ENCODE results near the gene FARS2.

Gene FARS2

DNA sequence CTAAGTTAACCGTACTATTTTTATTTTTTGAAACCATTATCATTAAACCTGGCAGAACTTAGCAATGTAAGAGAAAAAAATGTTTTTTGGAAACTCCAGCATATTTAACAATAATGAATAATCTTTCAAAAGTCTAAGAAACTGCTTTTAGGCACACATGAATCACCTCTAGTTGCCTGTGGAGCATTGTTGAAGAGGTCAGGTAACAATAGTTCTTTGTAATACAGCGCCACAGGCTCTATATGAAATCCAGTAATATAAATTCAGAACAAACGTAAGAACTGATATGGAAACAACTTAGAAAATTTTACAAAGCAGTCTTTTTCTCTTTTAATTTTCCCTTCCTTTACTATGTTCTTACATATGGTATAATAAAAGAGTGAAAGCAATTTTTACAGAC lies 10.9 kb upstream of the FARS2 start:
- DNase-seq, result no peak

DNA sequence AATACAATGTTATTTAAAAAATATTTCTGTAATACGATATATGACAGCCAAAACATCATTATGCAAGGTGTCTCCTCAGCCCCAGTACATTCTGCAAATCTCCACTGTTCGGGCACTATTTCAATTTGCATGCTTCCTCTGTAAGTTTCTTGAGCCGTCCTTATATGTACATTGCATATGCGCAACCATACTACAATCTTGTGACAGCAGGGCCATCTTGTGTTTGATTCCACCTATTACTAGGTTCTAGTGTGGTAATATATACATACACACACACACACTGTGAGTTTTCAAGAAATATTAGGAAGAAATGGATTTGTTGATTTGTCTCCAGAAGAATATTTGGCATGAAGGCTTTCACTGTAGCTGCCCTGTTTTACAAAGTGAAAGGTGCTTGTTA lies 10.4 kb upstream of the FARS2 start:
- DNase-seq, result no peak

DNA sequence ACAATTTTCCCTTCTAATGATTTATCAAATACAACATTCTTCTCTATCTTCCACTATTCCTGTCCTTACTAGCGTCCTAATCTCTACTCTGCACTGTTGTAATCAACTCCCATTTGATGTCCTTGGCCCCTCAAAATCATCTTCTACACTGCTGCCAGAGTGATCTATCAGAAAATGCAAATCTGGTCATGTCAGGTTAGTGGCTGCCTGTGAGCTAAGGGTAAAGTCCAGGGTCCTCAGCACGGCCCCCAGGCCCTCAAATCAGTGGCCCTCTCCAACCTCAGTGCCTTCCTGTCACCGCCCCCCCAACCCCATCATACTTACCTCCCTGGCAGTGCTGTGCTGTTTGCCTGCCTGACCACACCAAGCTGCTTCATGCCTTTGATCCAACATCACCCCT lies 4.4 kb upstream of the FARS2 start:
- no peak for DNase-seq

DNA sequence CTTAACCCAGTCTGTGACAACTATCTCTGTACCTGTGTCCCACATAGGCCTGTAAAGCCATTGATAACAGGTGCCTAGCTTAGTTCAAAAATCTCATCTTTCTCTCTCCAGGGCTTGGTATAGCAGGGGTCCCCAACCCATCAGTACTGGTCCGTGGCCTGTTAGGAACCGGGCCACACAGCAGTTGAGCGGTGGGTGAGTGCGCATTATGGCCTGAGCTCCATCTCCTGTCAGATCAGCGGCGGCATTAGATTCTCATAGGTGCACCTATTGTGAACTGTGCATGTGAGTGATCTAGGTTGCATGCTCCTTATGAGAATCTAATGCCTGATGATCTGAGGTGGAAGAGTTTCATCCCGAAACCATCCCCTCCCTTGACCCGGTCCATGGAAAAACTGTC lies 3.9 kb upstream of the FARS2 start:
- no peak for DNase-seq

DNA sequence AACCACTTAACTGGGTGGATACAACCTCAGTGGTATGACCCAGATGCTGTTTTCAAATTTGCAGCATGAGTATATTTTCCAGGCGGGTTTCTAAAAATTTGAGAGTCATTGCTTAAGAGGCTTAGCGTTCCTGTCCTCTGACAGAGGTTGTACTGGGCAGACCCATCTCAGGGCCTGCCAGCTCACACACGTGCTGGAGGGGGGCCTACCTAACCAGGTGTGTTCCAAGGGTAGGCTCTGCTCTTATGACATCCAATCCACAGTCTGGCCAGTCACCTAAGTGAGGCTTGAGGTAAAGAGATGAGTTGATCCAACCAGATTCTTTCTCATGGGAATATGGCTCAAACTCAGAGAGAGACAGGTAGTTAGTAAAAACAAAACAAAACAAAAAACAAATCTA lies 1.9 kb upstream of the FARS2 start:
- DNase-seq, result no peak

DNA sequence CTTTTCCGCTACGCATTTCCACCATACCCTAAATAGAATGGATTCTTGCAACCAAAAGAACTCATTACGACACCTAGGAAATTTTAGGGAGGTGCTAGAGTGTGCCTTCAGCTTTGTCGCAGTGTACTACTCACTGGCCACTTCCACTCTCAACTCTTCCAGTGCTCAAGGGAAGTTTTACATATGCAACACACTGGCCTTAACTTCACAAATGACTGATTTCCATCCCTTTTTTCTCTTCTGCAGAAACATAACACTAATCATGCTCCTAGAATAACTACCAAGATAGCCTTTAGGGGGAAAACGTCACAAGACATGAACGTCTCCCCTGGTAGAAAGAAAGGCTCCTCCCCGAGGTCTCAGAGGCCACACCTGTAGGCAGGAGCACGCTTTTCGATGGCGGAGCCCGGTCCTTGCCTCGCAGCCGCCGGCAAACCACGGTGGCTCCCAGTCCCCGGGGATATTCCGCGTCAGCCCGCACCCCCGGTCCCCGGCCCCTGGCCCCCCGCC lies 1.1 kb upstream of the FARS2 start:
- DNase-seq, result peak; percentile 58

DNA sequence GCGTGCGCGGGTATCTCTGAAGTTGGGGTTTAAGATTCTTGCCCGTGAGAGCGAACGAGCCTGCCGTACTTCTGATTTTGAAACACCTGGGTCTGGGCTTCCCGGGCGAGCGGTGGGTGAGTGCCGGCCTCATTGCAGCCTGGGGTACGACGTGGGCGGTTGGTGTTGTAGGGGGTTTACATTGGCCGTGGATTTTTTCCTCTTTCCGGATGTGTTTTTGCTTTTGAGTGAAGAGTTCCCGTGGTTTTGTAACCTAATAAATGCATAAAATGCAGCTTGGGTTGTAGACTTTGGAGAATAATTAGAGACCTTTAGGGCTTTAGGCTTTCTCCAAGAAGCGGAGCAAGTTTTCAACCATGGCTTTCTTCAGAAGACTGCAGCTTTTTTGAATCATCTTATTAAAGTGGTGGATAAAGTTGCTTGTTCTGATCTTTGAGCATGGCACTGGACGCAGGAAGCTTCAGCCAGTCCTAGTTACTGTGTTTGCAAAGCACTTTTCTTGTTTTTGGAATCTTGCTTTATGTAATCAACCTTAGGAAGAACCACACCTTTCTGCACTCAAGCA lies 314 bp downstream of the FARS2 start:
- peak; percentile 6 for DNase-seq

DNA sequence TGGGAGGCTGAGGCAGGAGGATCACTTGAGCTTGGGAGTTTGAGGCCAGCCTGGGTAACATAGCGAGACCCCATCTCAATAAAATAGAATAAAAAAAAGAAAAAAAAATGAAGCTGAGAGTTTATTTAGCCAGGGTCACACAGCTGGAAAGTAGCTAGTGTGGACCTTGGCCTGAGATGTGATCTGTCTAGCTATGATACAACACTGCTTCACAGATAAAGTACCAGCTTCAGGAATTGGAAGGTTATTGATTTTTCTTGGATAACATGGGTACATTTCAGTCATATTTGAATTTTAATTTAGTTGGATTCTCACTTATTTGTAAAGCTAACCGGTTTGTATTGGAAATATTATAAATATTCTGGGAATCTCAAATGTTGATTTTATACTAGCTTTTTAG lies 5.1 kb downstream of the FARS2 start:
- no peak for DNase-seq

DNA sequence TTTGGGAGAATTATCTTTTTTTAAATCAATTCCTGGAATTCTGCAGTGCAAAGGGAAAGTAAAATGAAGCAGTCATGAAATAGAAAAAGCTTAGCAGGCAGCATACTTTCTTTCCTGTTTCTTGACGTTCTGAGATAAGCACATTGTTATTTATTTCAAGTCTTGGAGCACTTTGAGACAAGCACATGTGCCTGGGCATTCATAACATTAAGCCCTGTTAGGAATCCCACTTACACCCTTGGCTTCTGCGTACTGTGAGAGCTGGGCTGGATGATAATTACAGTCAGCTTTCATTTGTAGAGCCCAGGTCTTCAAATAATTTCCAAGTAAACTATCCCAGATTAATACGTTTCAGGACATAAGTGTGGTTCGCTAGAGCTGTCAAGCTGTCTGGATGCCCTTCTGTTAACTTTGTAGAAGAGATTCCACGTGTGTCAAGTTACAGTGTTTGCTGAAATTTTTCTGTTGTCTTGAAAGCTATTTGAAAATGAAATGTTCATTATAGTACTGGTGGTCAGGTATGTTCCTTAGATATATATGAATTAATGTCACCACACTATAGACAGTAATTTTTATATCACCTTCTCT lies 8.9 kb downstream of the FARS2 start:
- no peak for DNase-seq

DNA sequence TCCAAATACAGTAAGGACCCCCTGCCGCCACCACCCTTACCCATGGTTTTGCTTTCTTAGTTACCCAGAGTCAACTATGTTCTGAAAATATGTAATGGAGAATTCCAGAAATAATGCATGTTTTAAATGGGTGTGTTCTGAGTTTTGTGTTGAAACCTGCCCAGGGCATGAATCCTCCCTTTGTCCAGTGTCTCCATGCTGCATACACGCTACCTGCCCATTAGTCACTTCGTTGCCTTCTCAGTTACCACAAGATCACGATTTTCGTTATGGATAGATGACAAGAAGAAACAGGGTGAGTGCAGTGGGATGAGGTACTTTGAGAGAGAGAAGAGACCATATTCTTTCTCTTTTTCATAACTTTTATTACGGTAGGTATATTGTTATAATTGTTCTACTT lies 10.6 kb downstream of the FARS2 start:
- no peak for DNase-seq

DNA sequence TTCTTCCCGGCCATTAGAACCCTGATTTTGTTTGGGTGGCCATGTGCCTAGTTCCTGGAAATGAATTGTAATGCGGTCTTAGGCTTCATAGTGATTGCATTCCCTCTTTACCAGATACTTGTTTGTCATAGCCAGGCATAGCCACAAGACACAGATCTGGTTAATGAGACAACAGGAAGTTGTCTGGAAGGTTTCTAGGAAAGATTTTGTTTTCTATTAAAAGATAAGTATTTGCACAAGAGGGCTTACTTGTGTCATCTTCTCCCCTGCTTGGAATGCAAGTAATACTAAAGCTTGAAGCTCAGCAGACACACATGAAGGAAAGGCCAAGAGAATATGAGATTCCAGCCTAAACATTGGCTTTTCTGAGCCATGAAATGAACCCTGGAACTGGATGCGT lies 12.9 kb downstream of the FARS2 start:
- no peak for DNase-seq

DNA sequence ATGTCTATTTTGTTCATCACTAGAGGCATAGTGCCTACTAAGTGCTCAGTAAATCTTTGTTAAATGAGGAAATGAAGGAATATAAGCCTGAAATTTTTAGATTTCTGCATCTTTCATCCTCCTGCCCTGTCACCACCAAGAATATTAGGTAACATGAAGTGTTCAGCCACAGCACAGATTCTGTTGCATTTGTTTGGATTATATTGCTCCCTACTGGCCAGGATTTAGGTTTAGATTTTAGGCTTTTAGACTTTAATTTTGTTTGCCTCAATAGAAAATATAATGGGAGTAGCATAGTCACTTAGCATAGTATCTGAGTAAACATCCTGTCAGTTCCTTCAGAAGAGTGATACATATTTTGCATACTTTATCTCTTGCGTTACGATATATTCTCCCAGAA lies 14.2 kb downstream of the FARS2 start:
- DNase-seq, result no peak

DNA sequence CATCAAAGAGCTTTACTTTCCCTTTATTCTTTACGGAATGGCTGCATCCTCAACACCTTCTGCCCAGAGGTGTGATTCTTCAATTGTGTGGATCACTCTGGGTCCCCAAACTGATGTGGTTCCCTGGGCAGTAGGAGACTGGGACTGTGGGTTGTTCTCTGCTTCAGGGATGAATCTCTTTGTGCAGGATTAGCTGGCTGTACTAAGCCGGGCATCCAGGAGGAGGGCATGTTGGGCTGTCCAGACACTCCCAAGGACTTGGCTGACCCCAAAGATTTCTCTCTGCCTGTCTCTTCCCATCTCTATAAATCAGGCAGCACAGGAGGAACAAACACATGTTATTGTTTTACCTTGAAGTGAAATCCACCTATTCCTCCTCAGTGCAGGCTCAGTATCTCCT lies 15.3 kb downstream of the FARS2 start:
- no peak for DNase-seq

DNA sequence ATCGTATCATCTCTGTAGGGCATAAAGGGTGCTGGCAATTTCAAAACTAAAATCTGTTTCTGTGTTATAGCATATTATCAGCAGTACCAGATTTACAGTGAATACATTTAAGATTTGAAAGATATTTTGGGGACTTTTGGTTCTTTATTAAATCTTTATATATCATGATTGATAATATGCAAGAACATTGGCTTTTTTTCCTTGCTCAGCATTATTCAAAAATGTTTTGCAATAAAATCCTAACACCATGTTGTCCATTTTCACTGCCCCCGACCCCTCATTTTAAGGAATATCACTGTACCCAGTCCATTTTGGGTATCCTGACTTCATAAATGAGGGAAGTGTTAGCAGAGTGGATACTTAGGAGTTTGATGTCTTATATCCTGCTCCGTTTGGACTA lies 16.3 kb downstream of the FARS2 start:
- no peak for DNase-seq

DNA sequence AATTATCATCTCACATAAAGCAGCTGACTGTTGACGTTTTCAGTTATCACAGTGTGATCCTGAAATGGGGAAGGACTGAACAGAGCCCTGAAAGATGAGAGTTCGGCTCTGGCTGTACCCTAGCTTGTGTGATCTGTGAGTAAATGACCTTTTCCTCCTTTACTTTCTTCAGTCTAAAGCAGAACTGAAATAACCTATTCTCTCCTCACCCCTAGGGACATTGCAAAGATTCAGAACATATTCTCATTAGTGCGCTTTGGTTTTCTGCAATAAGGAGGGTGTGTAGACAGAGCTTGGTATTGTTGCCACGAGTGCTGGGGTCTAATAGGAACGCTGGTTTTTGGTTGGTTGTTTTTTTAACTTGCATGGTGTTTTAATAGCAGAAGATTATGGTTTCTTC lies 16.7 kb downstream of the FARS2 start:
- no peak for DNase-seq

DNA sequence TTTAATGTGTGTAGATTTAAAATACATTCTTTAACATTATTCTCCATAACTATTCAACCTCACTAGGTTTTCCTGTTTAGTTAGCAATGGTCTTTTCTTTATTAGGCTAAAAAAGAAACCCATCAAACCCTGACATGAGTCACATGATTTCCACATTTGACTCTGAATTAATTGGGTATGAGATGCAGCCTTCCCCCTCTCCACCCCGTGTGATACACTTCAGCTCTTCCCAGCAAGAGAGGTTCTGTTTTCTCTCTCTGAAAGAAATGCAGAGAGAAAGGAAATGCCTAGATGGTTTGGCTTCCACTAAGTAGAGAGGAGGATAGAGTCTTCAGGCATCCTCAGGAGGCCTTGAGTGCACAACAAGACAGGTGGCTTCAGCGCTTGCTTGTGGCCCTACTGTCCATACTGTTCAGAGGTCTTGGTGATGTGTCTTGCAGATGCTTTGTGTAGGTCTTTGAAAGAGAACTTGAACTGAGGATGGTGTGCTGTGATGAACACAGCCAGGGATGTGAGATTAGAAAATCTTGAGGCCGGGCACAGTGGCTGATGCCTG lies 17.3 kb downstream of the FARS2 start:
- DNase-seq, result no peak

DNA sequence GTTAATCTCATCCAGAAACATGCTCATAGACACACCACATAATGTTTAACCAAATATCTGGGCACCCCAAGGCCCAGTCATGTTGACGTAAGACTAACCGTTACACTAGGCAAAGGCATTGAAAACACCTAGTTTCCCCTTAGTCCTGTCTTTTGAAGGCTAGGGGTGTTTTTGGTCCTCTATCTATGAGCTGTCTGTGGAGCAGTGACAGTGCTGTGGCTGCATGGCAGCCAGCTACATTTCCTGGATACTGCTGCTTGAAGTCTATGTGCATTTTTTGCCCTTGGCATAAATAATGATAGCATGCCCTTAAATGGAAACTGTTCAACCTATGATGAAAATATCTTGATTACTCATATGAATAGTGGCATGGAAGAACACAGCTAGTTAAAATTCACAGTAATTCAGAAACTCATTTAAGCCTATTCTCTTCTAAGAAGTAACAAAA lies 18.6 kb downstream of the FARS2 start:
- peak; percentile 8 for DNase-seq

DNA sequence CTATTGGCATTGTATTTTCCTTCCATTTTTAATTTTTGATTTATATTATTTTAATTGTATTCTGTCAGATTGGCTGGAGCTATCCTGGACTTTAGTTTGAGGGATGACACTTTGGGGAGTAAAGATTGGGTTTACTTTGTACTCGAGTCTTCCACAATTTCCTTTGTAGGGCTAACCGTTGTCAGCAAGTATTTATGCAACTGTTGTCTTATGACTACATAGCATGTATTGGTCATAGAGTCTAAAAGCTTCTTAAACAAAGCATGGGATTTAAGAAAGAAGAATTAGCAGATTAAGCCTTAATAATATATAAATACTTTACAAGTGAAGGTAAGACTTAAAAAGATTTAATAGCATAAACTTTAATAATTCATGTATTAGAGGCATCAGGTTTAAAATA lies 19.6 kb downstream of the FARS2 start:
- no peak for DNase-seq

DNA sequence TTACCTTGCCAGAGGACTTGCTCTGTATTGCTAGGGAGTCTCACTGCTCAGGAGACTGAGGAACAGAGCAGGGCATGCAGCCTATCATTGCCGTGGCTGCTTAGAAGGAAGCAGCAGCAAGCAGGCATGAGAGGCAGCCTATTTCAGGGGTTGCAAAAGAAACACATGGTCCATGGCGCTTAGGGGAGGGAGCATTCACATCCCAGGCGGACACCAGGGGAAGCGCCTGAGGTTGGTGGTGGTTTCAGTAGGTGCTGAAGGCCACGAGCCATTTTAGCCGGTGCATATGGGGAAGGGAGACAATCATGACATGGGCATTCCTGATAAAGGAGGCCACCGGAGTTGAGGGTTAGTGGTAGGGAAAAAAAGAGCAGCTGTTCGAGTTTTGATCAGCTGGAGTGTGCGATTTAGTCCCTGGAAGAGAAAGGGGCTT lies 20.9 kb downstream of the FARS2 start:
- no peak for DNase-seq

DNA sequence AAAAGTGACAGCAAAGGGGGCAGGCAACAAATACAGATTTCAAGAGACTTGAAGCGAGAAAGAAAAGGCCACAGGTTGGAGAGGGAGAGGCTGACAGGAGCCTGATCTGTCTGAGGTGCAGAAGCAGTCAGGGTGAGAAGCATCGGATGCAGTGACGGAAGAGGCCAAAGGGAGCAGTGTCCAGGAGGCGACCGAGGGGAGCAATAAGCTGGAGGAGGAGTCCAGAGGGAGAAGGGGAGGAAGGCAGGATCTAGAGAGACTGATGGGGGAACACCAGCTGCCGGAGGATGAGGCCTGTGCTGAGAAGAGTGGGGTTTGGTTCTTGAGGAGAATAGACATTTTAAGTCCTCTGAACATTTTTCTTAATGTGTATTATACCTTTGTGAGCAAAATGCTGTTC lies 23.8 kb downstream of the FARS2 start:
- DNase-seq, result no peak

DNA sequence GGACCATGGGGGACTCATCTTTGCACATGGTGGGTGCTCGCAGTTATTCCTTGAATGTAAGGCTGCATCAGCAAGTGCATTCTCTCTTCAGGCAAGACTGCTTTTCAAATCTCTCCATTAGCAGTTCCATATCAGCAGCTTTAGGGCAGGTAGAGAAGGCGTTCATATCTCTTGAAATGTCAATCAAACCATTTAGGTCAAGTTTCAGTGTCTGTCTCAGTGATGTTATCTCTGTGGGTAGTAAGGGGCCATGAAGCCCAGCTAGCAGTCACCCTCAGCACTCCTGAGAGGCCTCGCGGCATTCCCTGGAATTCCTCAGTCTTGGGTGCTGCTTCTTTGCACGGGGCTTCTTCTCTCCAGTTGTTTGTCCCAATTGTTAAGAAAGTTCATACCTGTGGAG lies 24.2 kb downstream of the FARS2 start:
- DNase-seq, result no peak

DNA sequence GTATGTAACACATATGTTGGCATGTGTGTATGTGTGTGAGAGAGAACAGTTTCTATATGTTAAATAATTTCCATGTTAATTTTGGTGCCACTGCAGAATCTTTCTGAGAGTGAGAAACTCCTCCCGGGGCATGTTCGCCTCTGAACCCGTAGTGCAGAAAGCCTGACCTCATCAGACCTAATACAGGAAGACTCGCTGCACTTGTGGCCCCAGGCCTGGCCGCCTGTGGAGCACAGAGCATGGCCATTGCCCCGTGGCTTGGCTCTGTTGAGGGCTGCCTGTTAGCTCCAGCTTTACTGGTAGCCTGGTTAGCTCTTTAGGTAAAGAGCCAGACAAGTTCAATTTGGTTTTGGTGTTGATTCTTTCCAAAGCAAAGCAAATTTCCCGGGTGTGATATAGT lies 25.5 kb downstream of the FARS2 start:
- no peak for DNase-seq

DNA sequence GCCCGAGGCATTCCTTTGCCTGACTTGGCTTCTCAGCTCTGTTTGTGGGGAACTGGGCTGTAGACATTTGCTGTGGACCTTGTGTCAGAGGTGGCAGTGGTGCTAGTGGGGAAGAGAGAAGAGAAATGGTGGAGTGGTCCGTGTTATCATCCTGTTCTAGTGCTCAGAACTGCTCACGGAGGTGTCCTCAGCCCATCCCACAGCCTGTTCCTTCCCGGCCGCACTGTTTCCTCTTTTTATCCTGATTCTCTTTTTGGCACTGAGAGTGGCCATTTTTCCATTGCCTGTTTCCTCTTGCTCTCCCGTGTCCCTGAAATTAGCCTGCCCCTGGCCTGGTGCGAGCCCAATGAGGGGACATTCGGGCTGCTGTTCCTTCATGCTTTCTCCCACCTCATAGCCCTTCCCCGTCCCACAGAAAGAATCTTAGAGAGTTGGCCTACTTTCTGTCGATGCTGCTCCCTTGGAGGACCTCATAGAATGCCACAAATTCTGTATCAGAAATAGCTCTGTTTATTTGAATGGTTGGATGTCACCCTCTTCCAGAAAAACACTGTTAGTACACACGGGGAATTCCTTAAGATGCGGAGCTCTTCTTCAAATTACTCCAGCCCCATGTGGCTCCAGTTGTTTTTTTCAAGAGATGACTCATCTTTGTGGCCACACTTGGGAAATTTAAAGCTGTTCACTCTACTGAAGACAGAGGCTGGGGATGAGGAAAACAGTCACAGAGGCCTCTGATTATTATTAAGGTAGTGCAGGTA lies 26.1 kb downstream of the FARS2 start:
- DNase-seq, result peak; percentile 70

DNA sequence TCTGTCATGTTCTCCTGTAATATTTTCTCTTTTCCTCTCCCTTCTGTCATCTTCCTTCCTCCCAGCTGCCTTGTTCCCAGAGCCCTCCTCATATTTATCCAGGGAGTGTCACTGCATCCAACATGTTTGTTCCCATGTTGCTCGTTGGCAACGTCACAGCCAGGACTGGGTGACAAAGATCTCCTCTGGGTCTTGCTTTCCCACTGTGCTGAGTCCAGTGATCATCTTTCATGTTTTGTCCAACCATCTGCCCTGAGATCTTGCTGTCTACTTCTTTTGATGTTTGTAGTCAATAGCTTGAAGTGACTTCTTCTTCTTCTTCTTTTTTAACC lies 26.6 kb downstream of the FARS2 start:
- no peak for DNase-seq
